Astrocyte (in vitro differentiated cells and primary cell): ENCODE measurements around the gene DHRS7. TPM values are rescaled to one million over a fixed set of nuclear protein-coding genes. Genes with fewer than 3 reads are reported as not detected.

Source experiments
- DNase-seq: peaks from one replicate; pipeline ENCODE4 v3.0.0-alpha.2; 2010; ENCODE audit warnings: low read depth
- FAIRE-seq: peaks from 2 replicates; lab custom pipeline; 2011; peaks lifted over from hg19 to GRCh38; lab: Jason Lieb, UNC
- H2AFZ ChIP-seq: 2 replicates; pipeline ENCODE4 v1.6.0; 2012; ENCODE audit warnings: low read depth, low read length, inconsistent platforms
- H3K27ac ChIP-seq: 2 replicates; pipeline ENCODE4 v1.5.1; 2011; ENCODE audit warnings: low read depth, low read length, inconsistent platforms
- H3K27me3 ChIP-seq: 2 replicates; pipeline ENCODE4 v1.6.0; 2011; ENCODE audit warnings: low read length, inconsistent platforms; ENCODE audit not compliant: insufficient read depth
- H3K36me3 ChIP-seq: 2 replicates; pipeline ENCODE4 v1.5.1; 2011; ENCODE audit warnings: low read length, inconsistent platforms; ENCODE audit not compliant: insufficient read depth
- H3K4me1 ChIP-seq: 2 replicates; pipeline ENCODE4 v1.5.1; 2011; ENCODE audit warnings: low read length, inconsistent platforms; ENCODE audit not compliant: insufficient read depth
- H3K4me2 ChIP-seq: 2 replicates; pipeline ENCODE4 v1.6.0; 2012; ENCODE audit warnings: low read length, inconsistent platforms
- H3K4me3 ChIP-seq: 2 replicates; pipeline ENCODE4 v1.5.1; 2011; ENCODE audit warnings: low read depth, mild to moderate bottlenecking, low read length, inconsistent platforms; ENCODE audit not compliant: insufficient read depth
- H3K79me2 ChIP-seq: 2 replicates; pipeline ENCODE4 v1.6.0; 2012; ENCODE audit warnings: mild to moderate bottlenecking, low read length, inconsistent platforms; ENCODE audit not compliant: insufficient read depth
- H3K9ac ChIP-seq: 2 replicates; pipeline ENCODE4 v1.6.0; 2012; ENCODE audit warnings: mild to moderate bottlenecking, low read length, inconsistent platforms
- H3K9me3 ChIP-seq: 2 replicates; pipeline ENCODE4 v1.5.1; 2012; ENCODE audit warnings: low read depth, mild to moderate bottlenecking, low read length, inconsistent platforms; ENCODE audit not compliant: insufficient read depth
- H4K20me1 ChIP-seq: 2 replicates; pipeline ENCODE4 v1.6.0; 2012; ENCODE audit warnings: low read length, inconsistent platforms; ENCODE audit not compliant: insufficient read depth
- H3K27ac Mint-ChIP-seq: one replicate; pipeline ENCODE4 v1.8.0; 2021; ENCODE audit warnings: mild to moderate bottlenecking, mixed read lengths; ENCODE audit not compliant: unreplicated experiment
- H3K27me3 Mint-ChIP-seq: one replicate; pipeline ENCODE4 v1.8.0; 2021; ENCODE audit warnings: low read depth, mixed read lengths; ENCODE audit not compliant: unreplicated experiment
- H3K36me3 Mint-ChIP-seq: one replicate; pipeline ENCODE4 v1.8.0; 2021; ENCODE audit warnings: low read depth, mixed read lengths; ENCODE audit not compliant: unreplicated experiment
- H3K4me1 Mint-ChIP-seq: one replicate; pipeline ENCODE4 v1.8.0; 2021; ENCODE audit warnings: low read depth, mixed read lengths; ENCODE audit not compliant: unreplicated experiment
- H3K4me3 Mint-ChIP-seq: one replicate; pipeline ENCODE4 v1.8.0; 2021; ENCODE audit warnings: mild to moderate bottlenecking, moderate library complexity, mixed read lengths; ENCODE audit not compliant: unreplicated experiment
- H3K9me3 Mint-ChIP-seq: one replicate; pipeline ENCODE4 v1.8.0; 2021; ENCODE audit warnings: mild to moderate bottlenecking, mixed read lengths; ENCODE audit not compliant: unreplicated experiment
- EZH2 ChIP-seq: IDR thresholded peaks from 2 replicates; pipeline ENCODE4 v1.6.1; 2012; ENCODE audit warnings: mild to moderate bottlenecking, low read length, inconsistent platforms; ENCODE audit not compliant: insufficient read depth
- total RNA-seq: library from RNA; stranded (reverse); gene quantifications from 2 replicates; pipeline ENCODE4 v1.2.1, GENCODE V29; 2021
- TF ChIP-seq, protein P1 (sequence below): IDR thresholded peaks from 2 replicates; pipeline ENCODE4 v1.5.1; 2011; ENCODE audit warnings: low read depth, mild to moderate bottlenecking, inconsistent platforms, low read length, moderate library complexity; ENCODE audit not compliant: insufficient read depth

DHRS7 gene
- total RNA-seq, 1 donor from 2014 or later, result 62.5 TPM

DNA sequence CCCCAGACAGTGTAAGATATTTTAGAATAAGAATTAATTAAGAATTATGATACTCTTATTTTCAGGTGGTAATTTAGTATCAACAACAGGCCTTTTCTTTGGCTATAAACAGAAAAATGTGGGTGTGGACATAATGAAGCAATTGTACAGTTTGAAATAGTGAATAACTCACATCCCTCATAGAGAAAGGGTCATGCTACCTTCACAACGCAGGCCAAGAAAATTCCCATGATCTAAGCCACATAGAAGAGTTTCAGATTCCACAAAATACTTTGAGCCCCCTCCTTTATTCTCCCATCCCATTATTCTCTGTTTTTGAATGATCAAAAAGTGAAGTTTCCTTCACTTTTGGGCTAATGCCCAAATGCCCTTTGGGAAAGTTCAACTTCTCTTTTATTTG is 23.5 kb upstream of the DHRS7 start:
- no peak overlapping the region for H3K27ac ChIP-seq
- Mint-ChIP-seq H3K4me3 (no peak overlapping the region), H3K27me3 (peaks cover 4% of the 10 kb centered on the region), H3K36me3 (no peaks in the 10 kb centered on the region), H3K4me1 (no peaks in the 10 kb centered on the region), H3K9me3 (no peaks in the 10 kb centered on the region), H3K27ac (no peak overlapping the region)
- DNase-seq (no peak), FAIRE-seq (no peak)
- no peak for TF ChIP-seq EZH2
- TF ChIP-seq, protein P1, sequence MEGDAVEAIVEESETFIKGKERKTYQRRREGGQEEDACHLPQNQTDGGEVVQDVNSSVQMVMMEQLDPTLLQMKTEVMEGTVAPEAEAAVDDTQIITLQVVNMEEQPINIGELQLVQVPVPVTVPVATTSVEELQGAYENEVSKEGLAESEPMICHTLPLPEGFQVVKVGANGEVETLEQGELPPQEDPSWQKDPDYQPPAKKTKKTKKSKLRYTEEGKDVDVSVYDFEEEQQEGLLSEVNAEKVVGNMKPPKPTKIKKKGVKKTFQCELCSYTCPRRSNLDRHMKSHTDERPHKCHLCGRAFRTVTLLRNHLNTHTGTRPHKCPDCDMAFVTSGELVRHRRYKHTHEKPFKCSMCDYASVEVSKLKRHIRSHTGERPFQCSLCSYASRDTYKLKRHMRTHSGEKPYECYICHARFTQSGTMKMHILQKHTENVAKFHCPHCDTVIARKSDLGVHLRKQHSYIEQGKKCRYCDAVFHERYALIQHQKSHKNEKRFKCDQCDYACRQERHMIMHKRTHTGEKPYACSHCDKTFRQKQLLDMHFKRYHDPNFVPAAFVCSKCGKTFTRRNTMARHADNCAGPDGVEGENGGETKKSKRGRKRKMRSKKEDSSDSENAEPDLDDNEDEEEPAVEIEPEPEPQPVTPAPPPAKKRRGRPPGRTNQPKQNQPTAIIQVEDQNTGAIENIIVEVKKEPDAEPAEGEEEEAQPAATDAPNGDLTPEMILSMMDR, result no peak
- no peaks in the 10 kb centered on the region for H3K4me1 ChIP-seq
- no peaks in the 10 kb centered on the region for H4K20me1 ChIP-seq
- H3K36me3 ChIP-seq, result no peaks in the 10 kb centered on the region
- no peak overlapping the region for H3K9ac ChIP-seq
- H3K4me2 ChIP-seq, result no peak overlapping the region
- H2AFZ ChIP-seq, result no peak overlapping the region
- no peaks in the 10 kb centered on the region for H3K79me2 ChIP-seq
- H3K4me3 ChIP-seq, result no peak overlapping the region
- no peaks in the 10 kb centered on the region for H3K27me3 ChIP-seq
- H3K9me3 ChIP-seq, result no peaks in the 10 kb centered on the region

DNA sequence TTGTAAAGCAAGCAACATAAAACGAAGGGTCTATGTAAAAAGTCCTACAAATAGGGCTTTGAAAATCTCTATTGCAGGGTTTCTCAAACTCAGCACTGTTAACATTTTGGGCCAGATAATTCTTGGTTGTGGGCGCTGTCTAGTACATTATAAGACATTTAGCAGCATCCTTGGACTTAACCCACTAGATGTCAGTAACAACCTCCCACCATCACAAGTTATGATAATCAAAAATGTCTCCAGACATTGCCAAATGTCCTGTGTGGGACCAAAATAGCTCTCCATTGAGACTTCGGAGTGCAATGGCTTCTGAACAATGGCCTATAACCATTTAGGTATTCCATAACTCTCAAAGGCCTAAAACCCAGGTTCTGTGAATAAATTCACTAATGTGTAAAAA is 22.9 kb upstream of the DHRS7 start:
- no peaks in the 10 kb centered on the region for H3K36me3 Mint-ChIP-seq
- Histone ChIP-seq H3K79me2 (no peaks in the 10 kb centered on the region), H2AFZ (no peak overlapping the region), H3K9ac (no peak overlapping the region), H3K36me3 (no peaks in the 10 kb centered on the region), H3K4me2 (no peak overlapping the region), H3K4me3 (no peak overlapping the region), H3K9me3 (no peaks in the 10 kb centered on the region), H3K4me1 (no peaks in the 10 kb centered on the region), H3K27me3 (no peaks in the 10 kb centered on the region), H3K27ac (no peak overlapping the region), H4K20me1 (no peaks in the 10 kb centered on the region)
- no peak overlapping the region for H3K4me3 Mint-ChIP-seq
- H3K4me1 Mint-ChIP-seq, result no peaks in the 10 kb centered on the region
- TF ChIP-seq, protein P1, result no peak
- TF ChIP-seq EZH2, result no peak
- FAIRE-seq (no peak), DNase-seq (no peak)
- H3K27me3 Mint-ChIP-seq, result peaks cover 4% of the 10 kb centered on the region
- H3K9me3 Mint-ChIP-seq, result no peaks in the 10 kb centered on the region
- H3K27ac Mint-ChIP-seq, result no peak overlapping the region

DNA sequence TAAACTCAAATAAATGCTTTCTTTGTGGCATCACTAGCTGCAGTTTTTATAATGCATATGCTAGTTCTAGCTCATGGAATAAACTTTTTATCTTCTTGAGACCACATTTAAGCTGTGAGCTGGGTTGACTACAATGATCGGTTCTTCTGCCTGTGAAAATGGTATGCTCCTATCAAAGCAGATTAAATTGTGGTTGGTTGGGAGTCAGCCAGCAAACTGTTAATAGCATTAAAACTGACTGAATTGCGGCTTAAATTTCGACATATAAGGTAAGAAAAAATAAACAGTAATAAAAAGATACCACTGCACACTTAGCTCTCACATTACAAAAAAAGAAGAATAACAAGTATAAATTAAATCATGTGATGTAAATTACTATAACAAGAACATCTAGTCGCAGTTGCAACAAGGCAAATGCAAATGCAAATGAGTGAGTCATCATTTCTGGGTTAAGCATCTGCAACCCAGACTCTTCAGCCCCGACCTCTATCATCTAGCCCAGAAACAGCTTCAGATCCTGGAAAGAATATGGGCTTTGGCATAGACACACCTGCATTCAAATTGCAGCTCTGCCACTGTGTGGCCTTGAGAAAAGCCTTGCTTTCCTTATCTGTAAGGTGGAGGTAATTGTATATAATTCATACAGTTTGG is 19.8 kb upstream of the DHRS7 start:
- Mint-ChIP-seq H3K4me3 (no peak overlapping the region), H3K27ac (no peak overlapping the region), H3K4me1 (no peaks in the 10 kb centered on the region), H3K9me3 (no peaks in the 10 kb centered on the region), H3K27me3 (peaks cover 4% of the 10 kb centered on the region), H3K36me3 (no peaks in the 10 kb centered on the region)
- H3K27ac ChIP-seq, result no peak overlapping the region
- H4K20me1 ChIP-seq, result no peaks in the 10 kb centered on the region
- TF ChIP-seq EZH2, result no peak
- TF ChIP-seq, protein P1, result no peak
- no peak overlapping the region for H3K4me3 ChIP-seq
- no peak overlapping the region for H2AFZ ChIP-seq
- no peak overlapping the region for H3K4me2 ChIP-seq
- H3K4me1 ChIP-seq, result no peaks in the 10 kb centered on the region
- no peaks in the 10 kb centered on the region for H3K9me3 ChIP-seq
- no peaks in the 10 kb centered on the region for H3K36me3 ChIP-seq
- no peaks in the 10 kb centered on the region for H3K79me2 ChIP-seq
- no peak overlapping the region for H3K9ac ChIP-seq
- FAIRE-seq (no peak), DNase-seq (no peak)
- H3K27me3 ChIP-seq, result no peaks in the 10 kb centered on the region
